OCI-LY3 (cell line): ENCODE data around the gene SNTG2.

Experiments used
- CTCF ChIP-seq: fragments of 200-600, 300-600 bp; sonication (generic); IDR thresholded peaks from 2 replicates; pipeline ENCODE4 v1.5.1; 2014; ENCODE audit warnings: antibody characterized with exemption, low read length, low read depth
- EZH2phosphoT487 ChIP-seq: fragments of 200-600 bp; shearing (Covaris generic); IDR thresholded peaks from 2 replicates; pipeline ENCODE4 v1.6.1; 2018; ENCODE audit warnings: antibody characterized with exemption, mixed run types, low read depth

GRCh38 chr2:953975-954686 is 3.5 kb downstream of the SNTG2 start:
- TF ChIP-seq CTCF, result no peak
- no peak for TF ChIP-seq EZH2phosphoT487
